ENCODE results near the gene SOX9.

The SOX9 gene

GRCh38 chr17:72165192-72165866 is 44.5 kb downstream of the SOX9 start:
- TF ChIP-seq EGR1 (IDR thresholded peaks at IDR 0.05), result no peak
- no peak for TF ChIP-seq CEBPB (IDR thresholded peaks at IDR 0.05)

DNA sequence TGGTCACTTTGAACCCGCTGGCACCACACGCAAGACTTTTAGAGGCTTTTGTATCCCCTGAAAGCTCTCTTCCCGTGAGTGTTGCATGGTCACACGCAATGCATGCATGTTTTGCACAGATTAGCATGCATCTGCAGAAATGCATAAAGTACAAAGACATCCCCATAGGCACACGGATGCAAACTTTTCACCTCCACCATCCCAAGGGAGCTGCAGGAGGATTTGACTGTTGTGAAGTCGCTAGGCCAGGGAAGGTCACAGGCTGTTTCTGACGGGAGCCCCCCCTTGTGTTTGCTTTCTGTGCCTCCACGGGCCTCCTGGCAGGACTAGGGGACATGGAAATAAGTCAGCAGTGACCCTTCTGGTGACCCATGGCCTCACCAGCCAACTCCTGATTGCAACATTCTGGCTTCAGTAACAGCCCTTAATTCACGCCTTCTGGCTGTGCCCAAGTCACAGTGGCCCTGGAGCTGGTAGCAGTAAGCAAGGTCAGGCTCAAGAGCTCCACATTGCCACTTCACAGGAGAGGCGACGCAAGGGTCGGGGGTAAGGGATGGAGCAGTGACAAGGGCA is 45.1 kb downstream of the SOX9 start:
- TF ChIP-seq YY1 (IDR thresholded peaks at IDR 0.05; ENCODE audit: low read depth), result no peak
- TF ChIP-seq EGR1 (IDR thresholded peaks at IDR 0.05), result no peak
- TF ChIP-seq TCF12 (IDR thresholded peaks at IDR 0.05; ENCODE audit: low read depth), result no peak
- TF ChIP-seq, protein P1, sequence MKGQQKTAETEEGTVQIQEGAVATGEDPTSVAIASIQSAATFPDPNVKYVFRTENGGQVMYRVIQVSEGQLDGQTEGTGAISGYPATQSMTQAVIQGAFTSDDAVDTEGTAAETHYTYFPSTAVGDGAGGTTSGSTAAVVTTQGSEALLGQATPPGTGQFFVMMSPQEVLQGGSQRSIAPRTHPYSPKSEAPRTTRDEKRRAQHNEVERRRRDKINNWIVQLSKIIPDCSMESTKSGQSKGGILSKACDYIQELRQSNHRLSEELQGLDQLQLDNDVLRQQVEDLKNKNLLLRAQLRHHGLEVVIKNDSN (IDR thresholded peaks at IDR 0.05), result no peak
- no peak for TF ChIP-seq CREB1 (IDR thresholded peaks at IDR 0.05; ENCODE audit: low read depth)
- no peak for TF ChIP-seq MAX (IDR thresholded peaks at IDR 0.05)
- TF ChIP-seq RAD21 (IDR thresholded peaks at IDR 0.05; ENCODE audit: low read depth), result no peak
- TF ChIP-seq TEAD4 (IDR thresholded peaks at IDR 0.05), result no peak

DNA sequence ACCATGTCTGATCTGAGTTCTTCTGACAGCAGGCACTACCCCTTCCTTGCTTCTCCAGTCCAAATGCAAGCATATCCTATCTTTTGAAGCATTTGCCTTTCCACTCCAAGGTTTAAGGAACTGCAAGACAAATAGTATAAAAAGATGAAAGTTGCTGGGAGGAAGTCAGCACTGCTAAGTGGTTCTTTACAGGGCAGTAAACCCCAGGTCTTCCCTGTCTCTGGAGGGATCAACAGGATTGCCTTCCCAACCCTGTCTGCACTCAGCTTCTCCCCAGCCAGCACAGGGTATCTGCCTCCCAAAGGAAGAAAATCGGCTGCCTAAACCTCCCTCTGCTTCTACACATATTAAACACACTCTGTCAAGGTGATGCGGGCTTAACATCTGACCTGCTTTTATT is 46.8 kb downstream of the SOX9 start:
- TF ChIP-seq TCF12 (IDR thresholded peaks at IDR 0.05; ENCODE audit: low read depth) (no peak), NFIC (IDR thresholded peaks at IDR 0.05) (no peak), MAX (IDR thresholded peaks at IDR 0.05) (no peak), ZBTB7A (IDR thresholded peaks at IDR 0.05; ENCODE audit: low read depth) (no peak), EP300 (IDR thresholded peaks at IDR 0.05; ENCODE audit: borderline replicate concordance) (no peak), TEAD4 (IDR thresholded peaks at IDR 0.05) (no peak), FOXM1 (IDR thresholded peaks at IDR 0.05; ENCODE audit: borderline replicate concordance, low read depth) (no peak), RAD21 (IDR thresholded peaks at IDR 0.05; ENCODE audit: low read depth) (no peak), EGR1 (IDR thresholded peaks at IDR 0.05) (no peak), CEBPB (IDR thresholded peaks at IDR 0.05) (no peak), TAF1 (IDR thresholded peaks at IDR 0.05; ENCODE audit: low read depth) (no peak), YY1 (IDR thresholded peaks at IDR 0.05; ENCODE audit: low read depth) (no peak)
- TF ChIP-seq, protein P1 (IDR thresholded peaks at IDR 0.05), result no peak

DNA sequence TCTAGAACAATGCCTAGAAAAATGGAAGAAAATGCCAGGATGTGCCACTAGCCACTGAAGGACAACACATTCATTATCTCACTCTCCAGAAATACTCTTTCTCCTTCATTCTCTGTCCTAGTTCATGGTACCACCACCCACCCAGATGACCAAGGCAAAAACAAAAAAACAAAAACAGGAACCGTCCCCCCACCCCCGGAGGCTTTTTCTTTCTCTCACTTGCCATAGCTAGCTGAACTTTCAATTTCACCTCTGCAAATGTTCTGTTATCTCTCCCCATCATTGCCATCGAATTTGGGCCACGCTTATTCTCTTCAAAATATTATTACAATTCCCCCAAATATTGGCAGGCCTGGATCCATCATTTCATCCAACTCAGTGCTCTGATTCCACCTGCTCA is 49.0 kb downstream of the SOX9 start:
- TF ChIP-seq EGR1 (IDR thresholded peaks at IDR 0.05) (no peak), CEBPB (IDR thresholded peaks at IDR 0.05) (no peak)

DNA sequence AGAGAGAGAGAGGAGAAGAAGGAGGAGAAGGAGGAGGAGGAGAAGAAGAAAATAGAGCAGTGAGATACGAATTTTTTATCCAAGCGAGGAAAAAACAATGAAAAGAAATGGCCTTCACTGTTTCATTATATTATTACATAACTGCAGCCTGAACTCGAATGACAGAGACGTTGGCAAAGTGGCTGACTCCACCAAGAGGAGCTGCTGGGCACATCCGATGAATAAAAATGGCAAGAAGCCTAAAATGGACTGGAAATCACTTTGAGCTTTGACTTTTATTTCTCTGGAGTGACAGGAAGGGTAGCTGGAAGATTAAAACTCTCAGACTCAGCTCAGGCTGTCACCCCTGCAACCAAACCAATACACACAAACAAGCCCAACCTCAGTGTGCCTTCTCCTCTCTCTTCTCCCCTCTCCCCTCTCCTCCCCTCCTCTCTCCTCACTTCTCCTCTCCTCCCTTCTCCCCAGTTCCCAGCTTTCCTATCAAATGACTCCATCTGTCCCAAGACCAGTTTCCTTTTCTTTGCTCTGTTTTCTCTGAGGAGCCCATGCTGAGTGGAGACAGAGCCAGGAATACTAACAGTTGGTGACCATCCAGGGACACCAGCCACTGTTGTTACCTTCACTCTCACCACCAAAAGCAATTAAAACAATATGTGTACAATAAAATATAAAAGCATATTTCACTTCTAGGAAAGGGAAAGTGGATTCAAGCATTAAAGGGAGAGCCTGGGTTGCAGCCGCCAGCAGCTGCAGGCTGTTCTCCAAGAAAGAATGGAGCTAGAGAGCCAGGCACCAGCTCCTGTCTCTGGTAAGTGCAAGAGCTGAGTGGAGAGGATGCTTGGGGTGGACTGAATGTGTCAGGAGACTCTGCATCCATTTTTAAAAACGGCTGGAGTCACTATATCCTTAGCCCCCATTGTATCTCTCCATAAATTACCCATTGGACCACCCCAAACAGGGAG is 51.2 kb downstream of the SOX9 start:
- TF ChIP-seq YY1 (IDR thresholded peaks at IDR 0.05; ENCODE audit: low read depth) (no peak), RAD21 (IDR thresholded peaks at IDR 0.05; ENCODE audit: low read depth) (no peak), ZBTB7A (IDR thresholded peaks at IDR 0.05; ENCODE audit: low read depth) (no peak), EGR1 (IDR thresholded peaks at IDR 0.05) (no peak), TEAD4 (IDR thresholded peaks at IDR 0.05) (no peak), TCF12 (IDR thresholded peaks at IDR 0.05; ENCODE audit: low read depth) (no peak), EP300 (IDR thresholded peaks at IDR 0.05; ENCODE audit: borderline replicate concordance) (no peak), CEBPB (IDR thresholded peaks at IDR 0.05) (no peak), MAX (IDR thresholded peaks at IDR 0.05) (no peak), NFIC (IDR thresholded peaks at IDR 0.05) (no peak), REST (IDR thresholded peaks at IDR 0.05; ENCODE audit: low read depth) (no peak), TAF1 (IDR thresholded peaks at IDR 0.05; ENCODE audit: low read depth) (no peak), CREB1 (IDR thresholded peaks at IDR 0.05; ENCODE audit: low read depth) (no peak), FOXM1 (IDR thresholded peaks at IDR 0.05; ENCODE audit: borderline replicate concordance, low read depth) (no peak)
- TF ChIP-seq, protein P1 (IDR thresholded peaks at IDR 0.05), result no peak

- TF ChIP-seq YY1 (IDR thresholded peaks at IDR 0.05; ENCODE audit: low read depth) (no peak), TCF12 (IDR thresholded peaks at IDR 0.05; ENCODE audit: low read depth) (no peak), ZBTB7A (IDR thresholded peaks at IDR 0.05; ENCODE audit: low read depth) (no peak), MAX (IDR thresholded peaks at IDR 0.05) (no peak), EP300 (IDR thresholded peaks at IDR 0.05; ENCODE audit: borderline replicate concordance) (no peak), NFIC (IDR thresholded peaks at IDR 0.05) (no peak), TAF1 (IDR thresholded peaks at IDR 0.05; ENCODE audit: low read depth) (no peak), CEBPB (IDR thresholded peaks at IDR 0.05) (no peak)
- TF ChIP-seq, protein P1 (IDR thresholded peaks at IDR 0.05), result no peak
Measured at GRCh38 chr17:72173499-72174116, 52.8 kb downstream of the SOX9 start.
